SKM-1 (cell line): ENCODE results near the gene LYZL4.

Experiments used
- DNase-seq: peaks from one replicate; lab custom pipeline; 2025; ENCODE audit not compliant: unreplicated experiment; lab: John Stamatoyannopoulos, UW

Gene LYZL4, protein sequence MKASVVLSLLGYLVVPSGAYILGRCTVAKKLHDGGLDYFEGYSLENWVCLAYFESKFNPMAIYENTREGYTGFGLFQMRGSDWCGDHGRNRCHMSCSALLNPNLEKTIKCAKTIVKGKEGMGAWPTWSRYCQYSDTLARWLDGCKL

DNA sequence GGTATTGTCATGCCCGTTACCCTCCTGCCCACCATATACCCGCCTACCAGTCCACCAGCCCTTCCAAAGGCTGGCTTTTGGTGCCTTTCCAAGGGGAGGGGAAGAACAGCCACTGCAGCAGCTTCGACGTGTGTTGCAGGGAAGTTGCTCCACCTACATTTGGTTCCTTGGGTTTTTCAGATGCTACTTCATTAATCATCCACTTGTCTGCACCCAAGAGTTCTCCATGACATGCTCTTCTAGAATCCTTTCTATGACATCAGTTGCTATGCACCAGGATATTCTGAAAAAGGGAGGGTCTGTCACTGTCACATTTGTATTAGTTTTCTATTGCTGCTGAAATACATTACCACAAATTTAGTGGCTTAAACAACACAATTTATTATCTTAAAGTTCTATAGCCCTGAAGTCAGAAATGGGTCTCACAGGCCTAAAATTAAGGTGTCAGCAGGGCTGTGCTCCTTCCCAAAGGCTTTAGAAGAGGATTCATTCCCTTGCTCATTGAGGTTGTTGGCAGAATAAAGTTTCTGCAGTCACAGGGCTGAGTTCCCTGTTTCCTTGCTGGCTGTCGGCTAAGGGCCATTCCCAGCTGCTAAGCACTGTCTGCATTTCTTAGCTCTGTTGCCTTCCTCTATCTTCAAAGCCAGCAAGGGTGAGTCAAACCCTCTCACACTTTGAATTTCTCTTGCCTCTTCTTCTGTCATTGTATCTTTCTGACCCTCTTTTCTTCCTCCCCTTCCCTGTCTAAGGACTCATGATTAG lies at the start of gene LYZL4:
TSS of gene LYZL4 (minus strand) at position 241 of the 762 bp plus-strand sequence. CDS start 3,359 bp downstream, outside the sequence.
- DNase-seq = no peak

DNA sequence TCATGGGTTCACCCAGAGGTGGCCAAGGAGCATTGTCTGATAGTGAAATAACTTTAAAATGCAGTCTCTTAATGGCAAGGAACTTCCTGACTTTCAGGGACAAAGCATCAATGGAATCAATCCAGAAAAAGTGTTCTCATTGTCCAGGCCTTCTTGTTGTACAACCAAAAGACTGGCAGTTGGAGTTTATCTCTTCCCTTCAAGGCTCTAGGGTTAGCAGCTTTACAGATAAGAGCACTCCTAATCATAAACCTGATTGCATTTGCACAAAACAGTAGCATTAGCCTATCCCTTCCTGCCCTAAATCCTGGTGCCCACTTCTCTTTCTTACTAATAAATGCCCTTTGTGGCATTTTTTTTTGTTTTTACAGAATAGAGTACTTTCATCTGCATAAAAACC lies 48.7 kb upstream of the LYZL4 start:
- no peak for DNase-seq

DNA sequence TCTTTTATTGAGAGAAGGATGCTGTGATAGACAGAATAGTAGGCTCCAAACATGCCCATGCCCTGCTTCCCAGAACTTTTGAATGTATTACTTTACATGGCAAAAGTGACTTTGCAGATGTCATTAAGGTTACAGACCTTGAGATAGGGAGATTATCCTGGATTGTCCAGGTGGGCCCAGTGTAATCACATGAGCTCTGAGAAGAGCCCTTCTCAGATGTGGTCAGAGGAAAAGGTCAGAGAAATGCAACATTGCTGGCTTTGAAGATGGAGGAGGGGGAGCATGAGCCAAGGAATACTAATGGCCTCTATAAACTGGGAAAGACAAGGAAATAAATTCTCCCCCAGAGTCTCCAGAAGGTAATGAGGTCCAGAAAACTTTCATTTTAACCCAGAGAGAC lies 45.8 kb upstream of the LYZL4 start:
- DNase-seq = no peak

DNA sequence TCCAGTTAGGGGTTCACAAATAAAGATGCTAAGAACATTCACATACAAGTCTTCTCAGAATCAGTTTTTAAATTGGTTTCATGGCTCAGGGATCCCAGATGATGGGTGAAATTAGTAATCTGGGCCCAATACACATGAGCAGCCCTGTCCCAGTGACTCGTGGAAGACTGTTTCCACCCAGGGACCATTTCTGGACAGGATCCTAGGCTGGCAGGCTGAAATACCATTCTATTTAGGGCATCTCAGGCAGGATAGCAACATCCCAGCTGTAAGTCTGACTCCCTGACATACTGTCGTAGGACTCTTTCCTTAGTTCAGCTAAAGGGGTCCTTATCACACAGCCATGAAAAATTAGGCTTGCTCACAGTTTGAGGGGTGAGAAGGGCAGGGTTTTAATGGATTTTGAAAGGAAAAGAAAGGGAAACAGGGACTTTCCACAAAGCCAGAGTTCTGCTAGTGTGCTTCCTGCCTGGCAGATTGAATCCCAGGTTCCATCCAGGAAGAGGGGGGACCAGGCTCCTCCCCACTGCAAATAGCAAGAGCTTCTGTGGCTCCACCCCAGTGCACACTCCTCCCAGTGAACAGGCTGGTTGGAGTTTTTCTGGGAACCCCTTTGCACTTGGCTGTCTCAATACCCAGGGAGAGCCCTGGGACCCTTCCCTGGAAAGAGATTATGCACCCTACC lies 41.3 kb upstream of the LYZL4 start:
- DNase-seq = no peak

DNA sequence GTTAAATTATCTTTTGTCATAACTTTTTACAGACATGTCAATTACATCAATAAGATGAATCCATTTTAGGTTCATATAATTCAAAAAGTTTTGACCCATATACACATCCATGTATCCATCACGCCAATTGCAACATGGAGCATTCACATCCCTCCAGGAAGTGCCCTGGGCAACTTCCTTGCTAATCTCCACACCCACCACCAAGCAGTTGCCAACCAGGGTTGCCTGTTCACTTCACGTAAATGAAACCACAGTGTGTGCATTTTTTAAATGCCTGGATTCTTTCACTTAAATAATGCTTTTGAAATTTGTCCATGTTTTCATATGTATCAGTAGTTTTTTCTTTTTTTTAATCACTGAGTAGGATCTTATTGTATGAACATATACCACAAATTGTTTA lies 40.7 kb upstream of the LYZL4 start:
- no peak for DNase-seq

DNA sequence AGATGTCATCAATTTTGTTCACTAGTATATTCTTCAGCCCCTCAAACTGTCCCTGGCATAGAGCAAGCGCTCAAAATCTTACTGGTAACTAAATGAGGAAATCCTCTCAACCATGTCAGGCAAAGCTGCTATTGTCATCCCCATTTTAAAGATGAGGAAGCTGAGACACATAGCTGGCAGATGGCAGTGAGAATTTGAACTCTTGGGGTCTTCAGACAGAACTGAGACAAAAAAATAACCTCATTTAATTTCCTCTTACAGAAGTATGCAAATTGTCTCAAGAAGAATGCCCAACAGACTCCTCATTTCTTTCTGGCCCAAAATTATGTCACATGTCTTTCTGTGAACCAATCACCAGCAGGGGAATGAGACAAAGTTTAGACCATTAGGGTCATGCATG lies 40.2 kb upstream of the LYZL4 start:
- DNase-seq = no peak

DNA sequence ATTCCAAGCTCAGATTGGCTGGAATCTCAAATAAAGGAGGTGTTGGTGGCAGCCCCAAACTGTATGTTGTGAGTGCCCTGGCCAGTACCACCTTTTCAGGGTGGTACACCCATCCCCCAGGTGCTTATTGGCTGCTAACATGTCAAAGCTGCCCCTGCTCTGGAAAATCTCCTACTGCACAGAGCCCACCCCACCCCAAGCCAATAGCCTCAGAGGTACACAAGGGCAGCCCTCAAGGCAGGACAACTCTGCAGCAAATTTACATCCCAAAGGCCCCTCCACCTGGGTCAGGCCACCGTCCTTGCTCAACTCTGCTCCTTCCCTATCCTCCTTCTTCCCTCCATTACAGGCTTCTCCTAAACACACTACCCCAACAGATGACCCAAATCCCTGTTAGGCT lies 37.1 kb upstream of the LYZL4 start:
- no peak for DNase-seq

DNA sequence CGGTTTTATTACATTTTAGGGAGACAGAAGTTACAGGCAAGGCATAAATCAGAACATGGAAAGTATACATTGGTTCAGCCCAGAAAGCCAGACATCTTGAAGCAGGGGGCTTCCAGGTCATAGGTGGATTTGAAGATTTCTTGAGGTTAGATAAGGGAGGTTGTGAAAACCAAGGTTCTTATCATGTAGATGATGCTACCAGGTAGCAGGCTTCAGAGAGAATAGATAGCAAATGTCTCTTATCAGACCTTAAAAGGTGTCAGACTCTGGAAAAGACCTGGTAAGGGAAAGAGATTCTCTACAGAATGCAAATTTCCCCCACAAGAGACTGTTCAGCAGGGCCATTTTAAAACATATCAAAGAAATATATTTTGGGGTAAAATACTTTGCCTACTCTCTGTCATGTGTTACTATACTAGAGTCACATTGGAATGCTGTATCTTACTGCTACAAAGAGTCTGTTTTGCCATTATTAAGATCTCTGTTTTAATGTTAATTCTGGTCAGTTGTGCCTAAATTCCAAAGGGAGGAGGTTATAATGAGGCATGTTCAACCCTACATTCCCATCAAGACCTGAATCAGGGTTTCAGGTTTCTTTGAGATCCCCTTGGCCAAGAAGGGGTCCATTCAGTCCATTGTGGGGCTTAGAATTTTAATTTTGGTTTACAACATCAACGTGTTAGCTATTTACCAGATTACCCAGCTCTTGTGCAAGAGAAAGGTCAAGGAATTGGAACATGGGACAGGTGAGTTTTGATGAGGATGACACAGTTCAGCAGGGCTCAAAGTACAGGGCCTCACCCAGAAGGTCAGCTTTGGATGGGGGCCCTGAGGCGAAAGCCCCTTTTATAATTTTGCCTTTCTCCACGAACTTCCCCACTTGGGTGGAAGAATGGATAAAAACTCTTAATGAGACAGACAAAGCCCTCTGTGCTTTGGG lies 36.0 kb upstream of the LYZL4 start:
- no peak for DNase-seq

DNA sequence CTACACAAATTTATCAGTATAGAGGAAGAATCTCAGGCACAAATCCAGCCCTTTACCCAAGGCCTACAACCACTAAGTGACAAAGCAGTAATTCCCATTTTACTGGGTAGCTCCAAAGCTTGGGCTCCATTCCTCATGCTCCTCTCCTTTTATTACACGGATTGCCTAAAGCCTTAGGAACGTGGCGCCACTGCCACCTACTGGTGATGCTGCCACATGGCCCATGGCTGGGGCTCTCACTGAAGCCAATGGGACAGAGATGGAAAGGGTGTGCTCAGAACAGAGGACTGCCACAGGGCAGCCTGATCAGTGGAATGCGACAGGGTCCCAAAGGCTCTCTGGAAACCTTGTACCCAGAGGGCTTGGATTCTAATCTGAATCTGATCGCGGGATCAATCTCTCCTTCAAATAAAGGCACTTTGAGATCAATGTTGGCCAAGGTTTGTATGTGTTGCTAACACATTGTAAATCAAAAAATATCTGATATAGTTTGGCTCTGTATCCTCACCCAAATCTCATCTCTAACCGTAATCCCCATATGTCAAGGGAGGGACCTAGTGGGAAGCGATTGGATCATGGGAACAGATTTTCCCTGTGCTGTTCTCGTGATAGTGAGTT lies 33.5 kb upstream of the LYZL4 start:
- peak; percentile 55 for DNase-seq

DNA sequence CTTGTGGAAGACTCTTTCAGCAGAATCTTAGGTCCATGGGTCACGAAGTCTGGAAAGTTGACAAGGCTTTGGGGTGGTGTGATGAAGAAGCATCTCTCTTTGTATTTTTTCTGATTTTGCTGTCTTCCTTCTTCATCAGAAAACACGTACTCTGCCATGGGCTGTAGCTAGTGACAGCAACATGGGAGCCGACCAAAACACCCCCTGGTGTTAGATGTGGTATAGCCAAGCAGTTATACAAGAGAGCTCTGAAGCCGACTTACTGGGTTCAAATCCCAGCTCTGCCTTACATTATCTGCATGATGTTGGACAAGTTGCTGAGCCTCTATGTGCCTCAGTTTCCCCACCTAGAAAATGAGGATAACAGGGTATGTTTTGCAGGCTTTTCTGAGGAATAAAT lies 32.9 kb upstream of the LYZL4 start:
- DNase-seq = no peak

DNA sequence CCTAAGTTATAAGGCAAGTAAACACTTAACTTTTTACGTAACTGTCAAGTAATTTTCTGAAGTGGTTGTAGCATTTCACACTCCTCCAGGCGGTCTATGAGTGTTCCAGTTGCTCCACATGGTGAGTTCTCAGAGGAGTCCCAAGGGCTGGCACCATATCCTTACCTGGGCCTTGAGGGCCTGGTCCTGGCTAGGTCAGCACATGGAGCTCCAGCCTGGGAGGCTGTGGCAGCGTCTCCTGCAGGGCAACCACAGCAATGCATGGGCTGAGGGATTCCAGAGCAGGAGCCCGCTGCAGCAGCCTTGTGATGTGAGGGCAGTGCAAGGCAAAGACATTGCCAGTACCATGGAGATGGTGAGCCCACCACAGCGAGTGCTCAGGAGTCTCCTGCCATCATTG lies 32.2 kb upstream of the LYZL4 start:
- DNase-seq = no peak

DNA sequence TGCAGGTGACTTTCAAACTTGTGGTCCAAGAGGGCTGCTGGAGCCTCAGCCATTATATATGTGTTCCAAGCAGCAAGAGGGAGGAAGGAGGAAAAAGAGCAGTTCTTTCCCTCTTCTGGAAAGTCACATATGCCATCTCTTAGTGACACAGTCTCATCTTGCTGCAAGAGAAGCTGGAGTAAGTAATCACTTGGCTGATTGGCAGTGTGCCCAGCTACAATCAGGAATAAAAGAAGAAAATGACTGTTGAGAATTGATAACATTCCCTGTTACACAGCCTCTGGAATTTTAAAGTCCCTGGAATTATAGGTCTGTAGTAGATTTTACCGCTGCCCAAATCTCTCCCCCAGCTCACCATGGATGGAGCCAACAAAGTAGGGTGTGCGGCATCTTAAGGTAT lies 31.4 kb upstream of the LYZL4 start:
- DNase-seq = no peak

DNA sequence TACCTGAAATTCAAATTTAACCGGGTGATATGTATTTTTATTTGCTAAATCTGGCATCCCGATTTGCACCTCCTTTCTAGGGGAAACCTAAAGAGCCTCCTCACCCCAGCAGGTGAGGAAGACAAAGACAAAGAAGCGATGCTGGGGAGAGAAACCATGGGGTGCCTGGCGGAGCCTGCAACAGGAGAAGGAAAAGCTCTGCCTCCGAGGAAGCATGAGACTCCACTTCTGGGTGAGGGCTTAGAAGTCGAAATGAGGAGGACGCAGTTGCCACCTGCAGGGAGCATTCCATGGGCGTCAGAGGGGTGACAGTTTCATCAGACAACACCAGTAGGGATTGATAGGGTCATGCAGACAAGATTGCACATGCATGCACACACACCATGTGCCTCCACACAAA lies 30.5 kb upstream of the LYZL4 start:
- no peak for DNase-seq

DNA sequence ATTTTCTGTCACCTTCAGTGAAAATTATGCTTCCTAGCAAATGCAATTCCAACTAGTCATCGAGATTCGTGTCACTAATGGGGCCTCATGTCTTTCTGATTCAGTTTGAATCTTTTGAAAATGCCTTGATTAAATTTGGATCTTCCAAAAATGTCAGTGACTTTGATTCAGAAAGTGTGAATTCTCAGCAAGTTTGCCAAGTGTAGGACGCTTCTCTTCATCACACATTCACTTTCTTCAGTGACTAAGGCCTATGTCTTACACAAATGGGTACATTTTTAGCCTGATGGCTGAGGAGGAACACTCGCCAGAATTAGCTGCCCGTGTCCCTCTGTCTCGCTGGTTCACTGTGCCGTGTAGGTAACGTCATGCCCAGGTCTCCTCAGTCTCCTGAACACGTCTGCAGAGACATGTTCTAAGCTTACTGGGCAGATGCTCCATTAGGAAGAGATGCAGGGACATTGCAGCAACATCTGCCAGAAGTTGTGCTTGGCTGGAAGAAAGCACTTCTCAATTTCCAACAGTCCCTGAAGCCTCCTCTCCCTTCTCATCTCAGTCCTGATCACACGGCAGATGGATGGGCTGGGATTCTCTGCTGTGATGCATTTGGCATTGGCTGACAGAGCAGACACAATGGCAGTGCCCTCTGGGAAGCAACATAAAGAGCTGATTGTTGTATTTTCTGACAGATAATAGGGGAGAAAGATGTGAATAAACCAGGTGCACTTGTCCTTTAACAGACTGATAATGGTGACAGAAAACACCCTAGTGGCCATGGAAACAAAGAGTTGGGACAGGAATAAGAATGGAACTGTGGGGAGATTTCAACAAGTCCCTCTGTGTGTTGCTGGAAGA lies 29.1 kb upstream of the LYZL4 start:
- no peak for DNase-seq

DNA sequence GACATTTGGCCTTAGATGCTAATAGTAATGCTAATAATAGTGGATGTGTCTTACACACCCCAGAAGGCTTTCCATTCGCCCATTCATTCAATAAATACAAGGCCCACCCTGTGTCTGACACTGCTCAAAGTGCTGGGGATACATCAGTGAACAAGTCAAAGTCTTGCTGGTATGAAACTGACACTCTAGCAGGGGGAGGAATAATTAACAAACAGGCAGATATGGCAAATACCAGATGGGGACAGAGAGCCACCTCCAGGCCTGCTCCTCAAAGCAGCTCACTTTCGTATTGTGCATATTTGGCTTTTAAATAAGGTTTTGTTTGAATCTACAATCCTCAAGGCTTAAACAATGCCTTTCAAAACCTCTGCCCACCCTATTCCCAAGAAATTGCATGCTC lies 28.3 kb upstream of the LYZL4 start:
- DNase-seq = no peak

DNA sequence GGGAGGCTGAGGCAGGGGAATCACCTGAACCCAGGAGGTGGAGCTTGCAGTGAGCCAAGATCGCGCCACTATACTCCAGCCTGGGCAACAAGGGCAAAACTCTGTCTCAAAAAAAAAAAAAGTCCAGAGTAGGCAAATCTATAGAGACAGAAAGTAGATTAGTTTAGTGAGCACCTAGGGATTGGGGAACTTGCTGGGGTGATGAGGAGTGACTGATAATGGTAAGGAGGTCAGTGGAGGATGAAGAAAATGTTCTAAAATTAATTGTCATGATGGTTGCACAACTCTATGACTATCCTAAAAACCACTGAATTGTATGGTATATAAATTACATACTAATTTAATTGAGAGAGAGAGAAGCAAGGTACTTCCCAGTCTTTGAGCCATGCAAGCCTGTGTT lies 27.8 kb upstream of the LYZL4 start:
- no peak for DNase-seq

DNA sequence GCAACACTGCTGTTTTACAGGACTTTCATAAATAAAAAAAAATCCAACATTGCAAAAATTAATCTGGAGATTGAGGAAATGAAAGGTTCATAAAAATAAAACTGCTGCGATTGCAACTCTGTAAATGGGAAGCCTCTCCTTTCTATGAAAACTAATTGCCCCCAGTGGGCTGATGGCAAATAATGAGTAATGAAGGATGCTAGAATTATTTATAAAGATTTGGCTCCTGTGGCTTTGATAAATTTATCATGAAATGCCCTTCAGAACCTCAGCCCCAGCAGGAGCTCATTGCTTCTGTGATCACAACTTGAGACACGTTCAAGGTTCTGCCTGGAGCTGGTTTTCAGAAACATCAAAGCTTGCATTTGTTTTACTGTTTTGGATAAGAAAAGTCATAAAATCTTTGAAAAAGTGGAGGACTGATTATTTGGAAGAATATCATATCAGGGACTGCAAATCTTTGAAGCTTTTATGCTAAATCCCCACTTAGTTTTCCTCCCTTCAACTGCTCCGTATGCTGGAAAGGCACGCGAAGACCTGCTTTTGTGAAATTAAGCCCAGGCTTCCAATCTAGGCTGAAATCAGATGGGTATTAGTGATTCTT lies 24.5 kb upstream of the LYZL4 start:
- no peak for DNase-seq

DNA sequence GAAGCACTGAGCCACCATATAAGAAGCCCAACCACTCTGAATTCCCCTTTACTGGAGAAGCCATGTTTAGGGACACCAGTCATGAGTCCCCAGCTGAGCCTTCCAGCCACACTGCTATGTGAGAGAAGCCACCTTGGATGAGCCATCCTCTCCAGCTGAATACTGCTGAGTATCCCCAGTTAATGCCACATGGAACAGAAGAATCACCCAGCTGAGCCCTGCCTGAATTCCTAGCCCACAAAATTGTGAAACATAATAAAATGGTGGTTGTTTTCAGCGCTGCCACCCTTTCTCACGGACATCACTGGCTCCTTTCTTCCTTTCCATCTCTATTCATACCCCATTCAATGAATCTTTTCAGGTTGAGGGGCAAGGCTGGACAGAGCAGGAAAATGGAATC lies 22.1 kb upstream of the LYZL4 start:
- no peak for DNase-seq

DNA sequence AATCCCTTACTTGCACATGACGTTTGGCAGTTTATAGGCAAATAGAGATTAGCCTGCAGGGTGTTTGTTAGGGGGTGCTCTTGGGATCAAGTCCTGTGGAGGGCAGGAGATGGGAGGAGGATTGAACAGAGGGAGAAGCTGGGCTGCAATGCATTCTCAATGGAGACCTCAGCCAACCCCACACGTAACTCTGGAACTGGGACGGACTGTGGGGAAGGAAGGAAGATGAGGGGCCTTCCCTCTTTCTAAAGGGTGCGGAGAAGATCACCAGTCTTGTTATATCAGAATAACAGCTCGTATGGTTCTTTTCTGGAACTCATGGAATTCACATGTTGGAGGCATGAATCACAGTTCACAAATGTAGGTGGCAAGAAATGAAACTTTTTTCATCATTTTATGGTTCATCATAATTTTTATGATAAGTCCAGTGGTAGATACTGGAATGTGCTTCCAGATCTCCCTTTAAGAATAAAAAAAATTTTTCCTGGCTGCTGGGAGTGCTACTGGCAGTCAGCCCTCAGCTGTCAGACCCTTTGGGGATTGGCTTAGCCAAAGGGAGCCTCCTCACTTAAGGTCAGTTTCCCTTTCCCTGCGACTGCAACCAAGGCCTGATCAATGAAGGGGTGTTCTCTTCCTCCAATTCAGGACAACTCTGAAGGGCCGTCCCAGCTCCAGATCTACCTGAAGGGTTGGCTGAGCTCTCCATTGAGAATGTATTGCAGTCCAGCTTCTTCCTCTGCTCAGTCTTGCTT lies 20.5 kb upstream of the LYZL4 start:
- DNase-seq = no peak
